Neural cell (in vitro differentiated cells): Measurements from ENCODE around the gene CLHC1.

ENCODE experiments used
- CTCF ChIP-seq: fragments of 450-650 bp; IDR thresholded peaks from 2 replicates; pipeline ENCODE4 v1.5.1; 2014; ENCODE audit warnings: antibody characterized with exemption, mild to moderate bottlenecking, moderate library complexity; ENCODE audit not compliant: poor library complexity, severe bottlenecking
- EP300 ChIP-seq: fragments of 450-650 bp; conservative IDR thresholded peaks from 2 replicates; pipeline ENCODE4 v1.6.1; 2014; ENCODE audit warnings: antibody characterized with exemption, mild to moderate bottlenecking, moderate library complexity; ENCODE audit not compliant: poor library complexity, severe bottlenecking
- EZH2 ChIP-seq: fragments of 200-600, 300-800 bp; shearing (Covaris generic), sonication (generic); IDR thresholded peaks from 2 replicates; pipeline ENCODE4 v1.6.1; 2014; ENCODE audit warnings: antibody characterized with exemption, low read length, borderline replicate concordance, mild to moderate bottlenecking; ENCODE audit not compliant: insufficient read depth, poor library complexity, severe bottlenecking
- MXI1 ChIP-seq: fragments of 450-650 bp; conservative IDR thresholded peaks from 2 replicates; pipeline ENCODE4 v1.6.1; 2014; ENCODE audit warnings: antibody characterized with exemption, mild to moderate bottlenecking; ENCODE audit not compliant: poor library complexity, severe bottlenecking
- POLR2AphosphoS5 ChIP-seq: IDR thresholded peaks from 2 replicates; pipeline ENCODE4 v1.6.1; 2012
- SMC3 ChIP-seq: fragments of 450-650 bp; conservative IDR thresholded peaks from 2 replicates; pipeline ENCODE4 v1.6.1; 2014; ENCODE audit warnings: antibody characterized with exemption, mild to moderate bottlenecking, moderate library complexity; ENCODE audit not compliant: poor library complexity
- TF ChIP-seq, protein P1 (sequence below): IDR thresholded peaks from 2 replicates; pipeline ENCODE4 v1.6.1; 2012; ENCODE audit warnings: borderline replicate concordance

DNA sequence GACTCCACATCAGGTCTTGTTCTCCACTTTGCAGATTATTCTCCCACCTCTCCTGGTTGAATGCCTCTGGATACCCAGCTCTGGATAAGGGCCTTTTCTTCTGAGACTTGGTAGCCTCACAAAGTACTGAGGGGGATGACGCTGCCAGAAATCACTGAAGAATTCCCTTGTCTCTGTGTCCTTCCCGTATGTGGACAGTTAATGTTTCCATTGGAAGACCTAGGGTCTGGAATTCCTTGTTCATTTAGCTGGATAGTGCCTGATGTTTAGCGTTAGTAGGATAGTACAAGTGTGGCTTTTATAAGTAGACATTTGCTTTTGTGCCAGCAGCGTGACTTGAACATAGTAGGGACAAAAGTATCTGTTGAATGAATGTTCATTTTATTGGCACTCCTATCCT lies 76.9 kb downstream of the CLHC1 start:
- TF ChIP-seq CTCF (no peak), EZH2 (no peak), POLR2AphosphoS5 (no peak), EP300 (no peak), SMC3 (no peak), MXI1 (no peak)
- TF ChIP-seq, protein P1, sequence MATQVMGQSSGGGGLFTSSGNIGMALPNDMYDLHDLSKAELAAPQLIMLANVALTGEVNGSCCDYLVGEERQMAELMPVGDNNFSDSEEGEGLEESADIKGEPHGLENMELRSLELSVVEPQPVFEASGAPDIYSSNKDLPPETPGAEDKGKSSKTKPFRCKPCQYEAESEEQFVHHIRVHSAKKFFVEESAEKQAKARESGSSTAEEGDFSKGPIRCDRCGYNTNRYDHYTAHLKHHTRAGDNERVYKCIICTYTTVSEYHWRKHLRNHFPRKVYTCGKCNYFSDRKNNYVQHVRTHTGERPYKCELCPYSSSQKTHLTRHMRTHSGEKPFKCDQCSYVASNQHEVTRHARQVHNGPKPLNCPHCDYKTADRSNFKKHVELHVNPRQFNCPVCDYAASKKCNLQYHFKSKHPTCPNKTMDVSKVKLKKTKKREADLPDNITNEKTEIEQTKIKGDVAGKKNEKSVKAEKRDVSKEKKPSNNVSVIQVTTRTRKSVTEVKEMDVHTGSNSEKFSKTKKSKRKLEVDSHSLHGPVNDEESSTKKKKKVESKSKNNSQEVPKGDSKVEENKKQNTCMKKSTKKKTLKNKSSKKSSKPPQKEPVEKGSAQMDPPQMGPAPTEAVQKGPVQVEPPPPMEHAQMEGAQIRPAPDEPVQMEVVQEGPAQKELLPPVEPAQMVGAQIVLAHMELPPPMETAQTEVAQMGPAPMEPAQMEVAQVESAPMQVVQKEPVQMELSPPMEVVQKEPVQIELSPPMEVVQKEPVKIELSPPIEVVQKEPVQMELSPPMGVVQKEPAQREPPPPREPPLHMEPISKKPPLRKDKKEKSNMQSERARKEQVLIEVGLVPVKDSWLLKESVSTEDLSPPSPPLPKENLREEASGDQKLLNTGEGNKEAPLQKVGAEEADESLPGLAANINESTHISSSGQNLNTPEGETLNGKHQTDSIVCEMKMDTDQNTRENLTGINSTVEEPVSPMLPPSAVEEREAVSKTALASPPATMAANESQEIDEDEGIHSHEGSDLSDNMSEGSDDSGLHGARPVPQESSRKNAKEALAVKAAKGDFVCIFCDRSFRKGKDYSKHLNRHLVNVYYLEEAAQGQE: no peak
